Endothelial cell (in vitro differentiated cells): ENCODE measurements around the gene PRKG1. TPM values are rescaled to one million over a fixed set of nuclear protein-coding genes. Genes with fewer than 3 reads are reported as not detected.

ENCODE experiments used
- DNase-seq: peaks from one replicate; pipeline ENCODE4 v3.0.0; 2021; ENCODE audit warnings: low spot score
- H3K27ac Mint-ChIP-seq: one replicate; pipeline ENCODE4 v1.8.0; 2021; ENCODE audit warnings: mixed read lengths, inconsistent platforms; ENCODE audit not compliant: unreplicated experiment
- H3K27me3 Mint-ChIP-seq: one replicate; pipeline ENCODE4 v1.8.0; 2021; ENCODE audit warnings: mild to moderate bottlenecking, moderate library complexity, mixed read lengths, inconsistent platforms; ENCODE audit not compliant: unreplicated experiment
- H3K36me3 Mint-ChIP-seq: one replicate; pipeline ENCODE4 v1.8.0; 2021; ENCODE audit warnings: mild to moderate bottlenecking, low read depth, mixed read lengths, inconsistent platforms; ENCODE audit not compliant: unreplicated experiment
- H3K4me1 Mint-ChIP-seq: one replicate; pipeline ENCODE4 v1.8.0; 2021; ENCODE audit warnings: mild to moderate bottlenecking, mixed read lengths, inconsistent platforms; ENCODE audit not compliant: unreplicated experiment
- H3K4me3 Mint-ChIP-seq: one replicate; pipeline ENCODE4 v1.8.0; 2021; ENCODE audit warnings: mild to moderate bottlenecking, mixed read lengths, inconsistent platforms; ENCODE audit not compliant: unreplicated experiment
- H3K9me3 Mint-ChIP-seq: one replicate; pipeline ENCODE4 v1.8.0; 2021; ENCODE audit warnings: mixed read lengths, inconsistent platforms; ENCODE audit not compliant: unreplicated experiment
- total RNA-seq: library from RNA; stranded (reverse); fragmentation: NEBNext Ultra II Directional; extraction: Animal tissue kit (Norgen Biotek cat#: 25700); gene quantifications from one replicate; pipeline ENCODE4 v1.2.1, GENCODE V29; 2021; ENCODE audit not compliant: unreplicated experiment
- TF ChIP-seq, protein P1 (sequence below): fragments of 200-600 bp; sonication (generic); IDR thresholded peaks from one replicate; pipeline ENCODE4 v1.5.0; 2021; ENCODE audit warnings: antibody characterized with exemption; ENCODE audit not compliant: unreplicated experiment

The PRKG1 gene
- total RNA-seq, 1 donor from 2014 or later, result 10.7 TPM

- Mint-ChIP-seq H3K27ac (no peak overlapping the region), H3K4me3 (no peak overlapping the region), H3K4me1 (no peaks in the 10 kb centered on the region), H3K27me3 (peaks cover 1% of the 10 kb centered on the region), H3K9me3 (no peaks in the 10 kb centered on the region), H3K36me3 (no peaks in the 10 kb centered on the region)
- TF ChIP-seq, protein P1, sequence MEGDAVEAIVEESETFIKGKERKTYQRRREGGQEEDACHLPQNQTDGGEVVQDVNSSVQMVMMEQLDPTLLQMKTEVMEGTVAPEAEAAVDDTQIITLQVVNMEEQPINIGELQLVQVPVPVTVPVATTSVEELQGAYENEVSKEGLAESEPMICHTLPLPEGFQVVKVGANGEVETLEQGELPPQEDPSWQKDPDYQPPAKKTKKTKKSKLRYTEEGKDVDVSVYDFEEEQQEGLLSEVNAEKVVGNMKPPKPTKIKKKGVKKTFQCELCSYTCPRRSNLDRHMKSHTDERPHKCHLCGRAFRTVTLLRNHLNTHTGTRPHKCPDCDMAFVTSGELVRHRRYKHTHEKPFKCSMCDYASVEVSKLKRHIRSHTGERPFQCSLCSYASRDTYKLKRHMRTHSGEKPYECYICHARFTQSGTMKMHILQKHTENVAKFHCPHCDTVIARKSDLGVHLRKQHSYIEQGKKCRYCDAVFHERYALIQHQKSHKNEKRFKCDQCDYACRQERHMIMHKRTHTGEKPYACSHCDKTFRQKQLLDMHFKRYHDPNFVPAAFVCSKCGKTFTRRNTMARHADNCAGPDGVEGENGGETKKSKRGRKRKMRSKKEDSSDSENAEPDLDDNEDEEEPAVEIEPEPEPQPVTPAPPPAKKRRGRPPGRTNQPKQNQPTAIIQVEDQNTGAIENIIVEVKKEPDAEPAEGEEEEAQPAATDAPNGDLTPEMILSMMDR, result no peak
- no peak for DNase-seq
Measured at GRCh38 chr10:51659344-51659743, 585.1 kb downstream of the PRKG1 start.

DNA sequence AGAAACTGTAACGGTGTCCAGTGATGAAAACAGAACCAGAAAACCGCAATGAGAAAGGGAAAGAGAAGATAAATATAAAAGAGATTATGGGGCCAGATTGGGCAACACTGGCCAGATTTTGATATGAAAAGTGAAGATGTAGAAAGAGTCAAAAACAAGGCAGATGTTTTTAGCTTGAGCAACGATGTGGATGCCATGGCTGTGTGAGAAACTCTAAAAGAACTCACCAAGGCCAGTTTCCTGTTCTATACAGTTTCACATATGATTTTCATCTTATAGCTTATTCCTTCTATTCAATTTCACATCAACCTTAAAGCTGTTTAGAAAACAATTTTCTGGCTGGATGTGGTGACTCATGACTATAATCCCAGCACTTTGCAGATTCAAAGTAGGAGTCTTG, 588.8 kb downstream of the PRKG1 start:
- H3K27me3 Mint-ChIP-seq, result peaks cover 1% of the 10 kb centered on the region
- H3K9me3 Mint-ChIP-seq, result no peaks in the 10 kb centered on the region
- H3K4me1 Mint-ChIP-seq, result peaks cover 3% of the 10 kb centered on the region
- H3K27ac Mint-ChIP-seq, result no peak overlapping the region
- H3K4me3 Mint-ChIP-seq, result no peak overlapping the region
- H3K36me3 Mint-ChIP-seq, result no peaks in the 10 kb centered on the region
- TF ChIP-seq, protein P1, result no peak
- DNase-seq, result no peak

- DNase-seq, result no peak
- Mint-ChIP-seq H3K27ac (no peak overlapping the region), H3K27me3 (no peaks in the 10 kb centered on the region), H3K4me3 (no peak overlapping the region), H3K36me3 (no peaks in the 10 kb centered on the region), H3K4me1 (peaks cover 3% of the 10 kb centered on the region), H3K9me3 (no peaks in the 10 kb centered on the region)
- TF ChIP-seq, protein P1, result no peak
Measured at GRCh38 chr10:51666456-51666855, 592.2 kb downstream of the PRKG1 start.

GRCh38 chr10:51667678-51668335, 593.5 kb downstream of the PRKG1 start:
- TF ChIP-seq, protein P1, result no peak
- H3K9me3 Mint-ChIP-seq, result no peaks in the 10 kb centered on the region
- H3K27me3 Mint-ChIP-seq, result no peaks in the 10 kb centered on the region
- DNase-seq, result no peak
- no peak overlapping the region for H3K4me3 Mint-ChIP-seq
- H3K27ac Mint-ChIP-seq, result no peak overlapping the region
- peaks cover 3% of the 10 kb centered on the region for H3K4me1 Mint-ChIP-seq
- H3K36me3 Mint-ChIP-seq, result no peaks in the 10 kb centered on the region

DNA sequence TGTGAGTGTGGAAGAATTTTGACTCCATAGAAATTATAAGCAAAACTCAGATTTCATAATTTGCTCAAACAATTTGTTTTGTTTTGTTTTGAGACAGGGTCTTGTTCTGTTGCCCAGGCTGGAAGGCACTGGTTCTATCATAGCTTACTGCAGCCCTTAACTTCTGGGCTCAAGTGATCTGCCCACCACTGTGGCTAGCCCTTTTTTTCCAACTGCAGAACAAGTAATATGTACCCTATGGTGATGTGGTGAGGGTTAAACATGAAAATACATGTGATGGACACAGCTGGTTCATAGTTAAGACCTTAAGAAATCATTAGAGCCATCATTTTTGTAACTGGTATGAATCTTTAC, 594.0 kb downstream of the PRKG1 start:
- no peaks in the 10 kb centered on the region for H3K36me3 Mint-ChIP-seq
- no peaks in the 10 kb centered on the region for H3K9me3 Mint-ChIP-seq
- TF ChIP-seq, protein P1, result no peak
- no peak overlapping the region for H3K4me3 Mint-ChIP-seq
- DNase-seq, result no peak
- H3K27me3 Mint-ChIP-seq, result no peaks in the 10 kb centered on the region
- H3K4me1 Mint-ChIP-seq, result peaks cover 3% of the 10 kb centered on the region
- H3K27ac Mint-ChIP-seq, result no peak overlapping the region
